ENCODE measurements around the gene ESRP2.

ESRP2 gene

DNA sequence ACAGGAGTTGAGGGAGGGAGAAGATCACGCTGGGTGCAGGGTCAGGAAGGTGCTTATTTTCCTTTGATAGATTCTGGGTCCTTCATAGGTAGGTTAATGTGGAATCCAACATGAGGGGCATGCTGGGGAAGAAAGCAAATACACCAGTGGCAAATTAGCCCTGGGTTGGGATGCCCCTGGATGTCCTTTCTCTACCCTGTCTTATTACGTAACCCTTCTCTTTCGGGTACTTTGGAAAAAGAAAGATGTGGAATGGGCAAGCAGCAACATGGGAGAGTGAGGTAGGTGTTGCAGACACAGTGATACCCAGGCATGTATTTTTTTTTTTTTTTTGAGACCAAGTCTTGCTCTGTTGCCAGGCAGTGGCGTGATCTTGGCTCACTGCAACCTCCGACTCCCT lies 37.5 kb upstream of the ESRP2 start:
- peak overlapping the region; percentile 79 for H3K27ac ChIP-seq (ENCODE audit: low read length)
- TF ChIP-seq EZH2 (optimal IDR thresholded peaks at IDR 0.05; ENCODE audit: low read depth, low read length), result no peak
- TF ChIP-seq EZH2phosphoT487 (IDR thresholded peaks at IDR 0.05; ENCODE audit: low read length), result no peak
- TF ChIP-seq, protein P1, sequence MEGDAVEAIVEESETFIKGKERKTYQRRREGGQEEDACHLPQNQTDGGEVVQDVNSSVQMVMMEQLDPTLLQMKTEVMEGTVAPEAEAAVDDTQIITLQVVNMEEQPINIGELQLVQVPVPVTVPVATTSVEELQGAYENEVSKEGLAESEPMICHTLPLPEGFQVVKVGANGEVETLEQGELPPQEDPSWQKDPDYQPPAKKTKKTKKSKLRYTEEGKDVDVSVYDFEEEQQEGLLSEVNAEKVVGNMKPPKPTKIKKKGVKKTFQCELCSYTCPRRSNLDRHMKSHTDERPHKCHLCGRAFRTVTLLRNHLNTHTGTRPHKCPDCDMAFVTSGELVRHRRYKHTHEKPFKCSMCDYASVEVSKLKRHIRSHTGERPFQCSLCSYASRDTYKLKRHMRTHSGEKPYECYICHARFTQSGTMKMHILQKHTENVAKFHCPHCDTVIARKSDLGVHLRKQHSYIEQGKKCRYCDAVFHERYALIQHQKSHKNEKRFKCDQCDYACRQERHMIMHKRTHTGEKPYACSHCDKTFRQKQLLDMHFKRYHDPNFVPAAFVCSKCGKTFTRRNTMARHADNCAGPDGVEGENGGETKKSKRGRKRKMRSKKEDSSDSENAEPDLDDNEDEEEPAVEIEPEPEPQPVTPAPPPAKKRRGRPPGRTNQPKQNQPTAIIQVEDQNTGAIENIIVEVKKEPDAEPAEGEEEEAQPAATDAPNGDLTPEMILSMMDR (IDR thresholded peaks at IDR 0.05; ENCODE audit: low read length), result no peak
- no peaks in the 10 kb centered on the region for H3K36me3 ChIP-seq (replicated peaks; ENCODE audit: insufficient read depth, low read length)
- peaks cover 63% of the 10 kb centered on the region for H3K4me1 ChIP-seq (ENCODE audit: low read length)
- H3K79me2 ChIP-seq (ENCODE audit: low read length), result peaks cover 82% of the 10 kb centered on the region
- no peak overlapping the region for H2AFZ ChIP-seq (ENCODE audit: low read length)
- no peaks in the 10 kb centered on the region for H4K20me1 ChIP-seq (ENCODE audit: insufficient read depth, low read length)
- H3F3A ChIP-seq (ENCODE audit: insufficient read depth, low read length), result peaks cover 59% of the 10 kb centered on the region
- H3K9me2 ChIP-seq (replicated peaks; ENCODE audit: insufficient read depth, low read length), result no peaks in the 10 kb centered on the region
- H3K4me2 ChIP-seq (ENCODE audit: low read depth, low read length), result peak overlapping the region; percentile 47
- H3K27me3 ChIP-seq (replicated peaks; ENCODE audit: insufficient read depth, low read length), result no peaks in the 10 kb centered on the region
- H3K4me3 ChIP-seq (ENCODE audit: low read length), result no peak overlapping the region
- no peaks in the 10 kb centered on the region for H3K9me3 ChIP-seq (replicated peaks; ENCODE audit: insufficient read depth, low read length)
- peak overlapping the region; percentile 24; the same call in 1 of the 2 replicates for H3K9ac ChIP-seq (ENCODE audit: low read length)
- DNase-seq, result no peak

DNA sequence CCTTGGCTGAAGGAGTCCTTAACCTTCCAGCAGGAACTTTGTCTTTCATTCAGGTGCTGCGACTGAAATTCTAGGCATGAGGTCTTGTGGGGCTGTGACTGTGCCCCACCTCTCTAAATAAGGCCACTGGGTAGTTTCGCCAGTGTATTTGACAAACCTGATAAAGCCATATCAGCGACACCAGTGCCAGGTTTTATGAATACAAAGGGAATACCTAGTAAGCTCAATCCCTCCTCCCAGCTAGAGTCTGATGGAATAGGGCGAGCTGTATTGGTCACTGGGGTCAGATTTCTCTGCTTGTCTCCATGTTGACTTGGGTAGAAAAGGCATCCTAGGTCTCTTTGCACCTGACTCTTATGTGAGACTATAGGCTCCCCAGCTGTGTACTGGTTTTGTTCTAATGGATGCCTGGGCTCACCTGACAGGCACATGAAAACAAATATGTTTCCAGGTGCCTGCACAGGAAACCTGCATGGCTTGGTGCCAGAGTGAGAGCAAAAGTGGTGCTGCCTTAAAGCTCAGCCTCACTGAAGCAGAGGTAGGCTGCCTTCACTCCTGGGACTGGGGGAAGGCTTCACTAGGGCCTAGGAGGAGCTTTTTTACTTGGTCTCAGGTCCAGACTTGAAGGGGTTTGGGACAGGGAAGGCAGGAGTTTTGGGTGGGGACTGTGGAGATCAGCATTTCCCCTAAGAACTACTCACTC lies 36.7 kb upstream of the ESRP2 start:
- Histone ChIP-seq H3K27me3 (replicated peaks; ENCODE audit: insufficient read depth, low read length) (no peaks in the 10 kb centered on the region), H2AFZ (ENCODE audit: low read length) (no peak overlapping the region), H3K27ac (ENCODE audit: low read length) (peak overlapping the region; percentile 79), H3K9me2 (replicated peaks; ENCODE audit: insufficient read depth, low read length) (no peaks in the 10 kb centered on the region), H3K9me3 (replicated peaks; ENCODE audit: insufficient read depth, low read length) (no peaks in the 10 kb centered on the region), H3F3A (ENCODE audit: insufficient read depth, low read length) (peaks cover 59% of the 10 kb centered on the region), H3K79me2 (ENCODE audit: low read length) (peaks cover 85% of the 10 kb centered on the region), H3K4me2 (ENCODE audit: low read depth, low read length) (peak overlapping the region; percentile 47), H3K4me1 (ENCODE audit: low read length) (peaks cover 70% of the 10 kb centered on the region), H3K9ac (ENCODE audit: low read length) (peak overlapping the region; percentile 25), H3K4me3 (ENCODE audit: low read length) (no peak overlapping the region), H4K20me1 (ENCODE audit: insufficient read depth, low read length) (no peaks in the 10 kb centered on the region), H3K36me3 (replicated peaks; ENCODE audit: insufficient read depth, low read length) (0 out of 2 replicates have a peak, but pooled peaks cover 5% of the 10 kb centered on the region)
- TF ChIP-seq, protein P1 (IDR thresholded peaks at IDR 0.05; ENCODE audit: low read length), result no peak
- TF ChIP-seq EZH2 (optimal IDR thresholded peaks at IDR 0.05; ENCODE audit: low read depth, low read length) (no peak), EZH2phosphoT487 (IDR thresholded peaks at IDR 0.05; ENCODE audit: low read length) (no peak)
- peak; percentile 91 for DNase-seq

DNA sequence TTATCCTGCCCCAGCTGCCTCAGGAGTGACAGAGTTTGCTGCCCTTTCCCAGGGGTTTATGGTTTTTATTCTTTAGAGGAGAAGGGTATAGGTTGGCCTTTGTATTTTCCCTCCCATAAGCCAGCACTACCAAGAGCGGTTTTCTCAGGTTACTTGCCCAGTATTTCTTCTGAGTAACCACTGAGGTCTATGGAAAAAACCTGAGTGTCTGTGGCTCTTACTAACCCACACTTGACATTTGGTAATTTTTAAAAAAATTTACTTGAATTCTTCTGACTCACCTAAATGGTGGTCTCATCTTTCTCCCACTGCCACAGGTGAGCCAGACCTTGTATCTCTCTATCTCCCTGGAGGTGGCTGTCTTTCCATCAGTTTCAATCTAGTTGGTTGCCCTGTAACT lies 34.4 kb upstream of the ESRP2 start:
- H3F3A ChIP-seq (ENCODE audit: insufficient read depth, low read length), result peaks cover 48% of the 10 kb centered on the region
- H3K36me3 ChIP-seq (replicated peaks; ENCODE audit: insufficient read depth, low read length), result 0 out of 2 replicates have a peak, but pooled peaks cover 5% of the 10 kb centered on the region
- H3K27ac ChIP-seq (ENCODE audit: low read length), result peak overlapping the region; percentile 79; the same call in 1 of the 2 replicates
- H3K9me2 ChIP-seq (replicated peaks; ENCODE audit: insufficient read depth, low read length), result no peaks in the 10 kb centered on the region
- no peaks in the 10 kb centered on the region for H4K20me1 ChIP-seq (ENCODE audit: insufficient read depth, low read length)
- no peak for DNase-seq
- no peak overlapping the region for H3K4me2 ChIP-seq (ENCODE audit: low read depth, low read length)
- TF ChIP-seq, protein P1 (IDR thresholded peaks at IDR 0.05; ENCODE audit: low read length), result no peak
- TF ChIP-seq EZH2phosphoT487 (IDR thresholded peaks at IDR 0.05; ENCODE audit: low read length), result no peak
- no peak for TF ChIP-seq EZH2 (optimal IDR thresholded peaks at IDR 0.05; ENCODE audit: low read depth, low read length)
- peaks cover 93% of the 10 kb centered on the region for H3K79me2 ChIP-seq (ENCODE audit: low read length)
- H2AFZ ChIP-seq (ENCODE audit: low read length), result no peak overlapping the region
- no peaks in the 10 kb centered on the region for H3K9me3 ChIP-seq (replicated peaks; ENCODE audit: insufficient read depth, low read length)
- H3K4me1 ChIP-seq (ENCODE audit: low read length), result peaks cover 62% of the 10 kb centered on the region
- H3K9ac ChIP-seq (ENCODE audit: low read length), result no peak overlapping the region
- H3K4me3 ChIP-seq (ENCODE audit: low read length), result no peak overlapping the region
- no peaks in the 10 kb centered on the region for H3K27me3 ChIP-seq (replicated peaks; ENCODE audit: insufficient read depth, low read length)

All from MM.1S (cell line).